Activated T-helper 1 cell treated with Interleukin-2 at 50 U/mL for 16 hours (primary cell): ENCODE data around the gene LDLRAD2.

Experiments
- DNase-seq: peaks from one replicate; pipeline ENCODE4 v3.0.0-alpha.2; 2020; ENCODE audit warnings: low read depth

Gene LDLRAD2

GRCh38 chr1:21842606-21843162, 30.6 kb downstream of the LDLRAD2 start:
- DNase-seq, result no peak

- DNase-seq, result no peak
Measured at GRCh38 chr1:21843208-21843607, 31.1 kb downstream of the LDLRAD2 start.

- no peak for DNase-seq
Measured at GRCh38 chr1:21843996-21844395, 31.9 kb downstream of the LDLRAD2 start.

- no peak for DNase-seq
Measured at GRCh38 chr1:21845646-21846641, 33.9 kb downstream of the LDLRAD2 start.

- DNase-seq, result no peak
Measured at GRCh38 chr1:21847223-21848205, 35.4 kb downstream of the LDLRAD2 start.

- DNase-seq, result no peak
Measured at GRCh38 chr1:21848524-21849174, 36.6 kb downstream of the LDLRAD2 start.

GRCh38 chr1:21849909-21850576, 38.0 kb downstream of the LDLRAD2 start:
- no peak for DNase-seq

GRCh38 chr1:21851430-21852250, 39.6 kb downstream of the LDLRAD2 start:
- DNase-seq, result no peak

GRCh38 chr1:21852282-21853130, 40.4 kb downstream of the LDLRAD2 start:
- DNase-seq, result no peak

- no peak for DNase-seq
Measured at GRCh38 chr1:21853131-21853427, 41.0 kb downstream of the LDLRAD2 start.

- DNase-seq, result no peak
Measured at GRCh38 chr1:21854090-21854750, 42.2 kb downstream of the LDLRAD2 start.

- no peak for DNase-seq
Measured at GRCh38 chr1:21854751-21855131, 42.7 kb downstream of the LDLRAD2 start.

- DNase-seq, result no peak
Measured at GRCh38 chr1:21855257-21856096, 43.4 kb downstream of the LDLRAD2 start.

GRCh38 chr1:21857142-21857839, 45.2 kb downstream of the LDLRAD2 start:
- no peak for DNase-seq

GRCh38 chr1:21857840-21858670, 46.0 kb downstream of the LDLRAD2 start:
- DNase-seq, result no peak

GRCh38 chr1:21859669-21860179, 47.7 kb downstream of the LDLRAD2 start:
- DNase-seq, result no peak
